ELR (cell line): Measurements from ENCODE around the gene CACNA1G.

Experiments used
- DNase-seq: peaks from one replicate; pipeline ENCODE4 v3.0.0-alpha.2; 2015; ENCODE audit warnings: low read depth

Gene CACNA1G

GRCh38 chr17:50588391-50589049 is 28.0 kb downstream of the CACNA1G start:
- DNase-seq = no peak

- no peak for DNase-seq
These were observed 28.7 kb downstream of the CACNA1G start for GRCh38 chr17:50589095-50589705.

- DNase-seq = no peak
These were observed 30.6 kb downstream of the CACNA1G start for GRCh38 chr17:50590946-50591737.

- no peak for DNase-seq
These were observed 32.8 kb downstream of the CACNA1G start for GRCh38 chr17:50593321-50593720.

GRCh38 chr17:50594128-50594823 is 33.8 kb downstream of the CACNA1G start:
- DNase-seq = no peak

GRCh38 chr17:50594892-50595291 is 34.4 kb downstream of the CACNA1G start:
- no peak for DNase-seq

GRCh38 chr17:50596191-50597037 is 35.9 kb downstream of the CACNA1G start:
- DNase-seq = no peak

- no peak for DNase-seq
These were observed 38.0 kb downstream of the CACNA1G start for GRCh38 chr17:50598487-50598886.

- no peak for DNase-seq
These were observed 39.1 kb downstream of the CACNA1G start for GRCh38 chr17:50599606-50600005.

- no peak for DNase-seq
These were observed 41.4 kb downstream of the CACNA1G start for GRCh38 chr17:50601823-50602375.

- DNase-seq = no peak
These were observed 42.3 kb downstream of the CACNA1G start for GRCh38 chr17:50602836-50603235.

GRCh38 chr17:50603340-50603739 is 42.8 kb downstream of the CACNA1G start:
- peak; percentile 19 for DNase-seq

- peak; percentile 21 for DNase-seq
These were observed 44.0 kb downstream of the CACNA1G start for GRCh38 chr17:50604513-50604912.

- DNase-seq = no peak
These were observed 44.9 kb downstream of the CACNA1G start for GRCh38 chr17:50605429-50605828.

- no peak for DNase-seq
These were observed 47.1 kb downstream of the CACNA1G start for GRCh38 chr17:50607522-50608175.

- no peak for DNase-seq
These were observed 48.3 kb downstream of the CACNA1G start for GRCh38 chr17:50608700-50609379.

- no peak for DNase-seq
These were observed 49.0 kb downstream of the CACNA1G start for GRCh38 chr17:50609380-50610074.

- DNase-seq = no peak
These were observed 51.1 kb downstream of the CACNA1G start for GRCh38 chr17:50611634-50612033.

GRCh38 chr17:50612281-50612680 is 51.8 kb downstream of the CACNA1G start:
- DNase-seq = no peak
